GM21576 (cell line): ENCODE results near the gene LYZ.
"Not testable (repeated sequence)": the region's sequence is repeated elsewhere in the genome, so short reads cannot be mapped to it uniquely, and the experiment has no call there.

Experiments used
- ATAC-seq: cut with Tn5 transposase; IDR thresholded peaks from one replicate; pipeline ENCODE4 v1.9.1; 2021; ENCODE audit warnings: mild to moderate bottlenecking, moderate library complexity; ENCODE audit not compliant: unreplicated experiment

LYZ gene

GRCh38 chr12:69348162-69348938 lies at the start of gene LYZ:
Gene LYZ, plus strand, starts transcription at chr12:69348381. Its CDS starts 28 bp downstream, at chr12:69348409.
- ATAC-seq: no peak

- ATAC-seq: no peak
These were observed 49.2 kb upstream of the LYZ start for GRCh38 chr12:69298947-69299346.

GRCh38 chr12:69304284-69304683 lies 43.9 kb upstream of the LYZ start:
- no peak for ATAC-seq

- ATAC-seq: no peak
These were observed 38.7 kb upstream of the LYZ start for GRCh38 chr12:69309461-69309860.

GRCh38 chr12:69313209-69313608 lies 35.0 kb upstream of the LYZ start:
- ATAC-seq: no peak

GRCh38 chr12:69316784-69317183 lies 31.4 kb upstream of the LYZ start:
- ATAC-seq: not testable (repeated sequence)

GRCh38 chr12:69317233-69317632 lies 30.9 kb upstream of the LYZ start:
- not testable (repeated sequence) for ATAC-seq

- ATAC-seq: no peak
These were observed 30.0 kb upstream of the LYZ start for GRCh38 chr12:69318225-69318624.

GRCh38 chr12:69321351-69321750 lies 26.8 kb upstream of the LYZ start:
- ATAC-seq: no peak

GRCh38 chr12:69324797-69325466 lies 23.2 kb upstream of the LYZ start:
- ATAC-seq: peak; percentile 90

GRCh38 chr12:69328426-69328825 lies 19.8 kb upstream of the LYZ start:
- no peak for ATAC-seq

GRCh38 chr12:69329669-69330428 lies 18.3 kb upstream of the LYZ start:
- ATAC-seq: no peak

GRCh38 chr12:69330475-69331473 lies 17.4 kb upstream of the LYZ start:
- ATAC-seq: peak; percentile 87

GRCh38 chr12:69331519-69331908 lies 16.7 kb upstream of the LYZ start:
- no peak for ATAC-seq

- ATAC-seq: no peak
These were observed 16.1 kb upstream of the LYZ start for GRCh38 chr12:69331909-69332684.

GRCh38 chr12:69332815-69333358 lies 15.3 kb upstream of the LYZ start:
- no peak for ATAC-seq

- no peak for ATAC-seq
These were observed 14.0 kb upstream of the LYZ start for GRCh38 chr12:69334158-69334557.

GRCh38 chr12:69337311-69338090 lies 10.7 kb upstream of the LYZ start:
- ATAC-seq: no peak
